DOHH2 (cell line): Measurements from ENCODE around the gene RNF223.

Experiments used
- H3F3A ChIP-seq: fragments of 200-600 bp; sonication (generic), shearing (Covaris generic); 2 replicates; pipeline ENCODE4 v1.6.0; 2016; ENCODE audit warnings: antibody characterized with exemption, mild to moderate bottlenecking; ENCODE audit not compliant: control insufficient read depth, insufficient read depth
- H3K27ac ChIP-seq: fragments of 200-600 bp; sonication (generic); 2 replicates; pipeline ENCODE4 v1.5.1; 2014; ENCODE audit warnings: low read depth, mild to moderate bottlenecking, low read length, moderate library complexity
- H3K27me3 ChIP-seq: fragments of 200-600 bp; sonication (generic); 2 replicates; pipeline ENCODE4 v1.6.1; 2014; ENCODE audit warnings: mild to moderate bottlenecking, low read length, mixed read lengths; ENCODE audit not compliant: control insufficient read depth
- H3K36me3 ChIP-seq: fragments of 200-600 bp; sonication (generic); 2 replicates; pipeline ENCODE4 v1.6.1; 2014; ENCODE audit warnings: mild to moderate bottlenecking, low read length, moderate library complexity, mixed read lengths; ENCODE audit not compliant: control insufficient read depth
- H3K4me1 ChIP-seq: fragments of 200-600 bp; sonication (generic); 2 replicates; pipeline ENCODE4 v1.6.1; 2014; ENCODE audit warnings: mild to moderate bottlenecking, low read length, mixed read lengths; ENCODE audit not compliant: control insufficient read depth
- H3K4me2 ChIP-seq: fragments of 200-600 bp; sonication (generic); 2 replicates; pipeline ENCODE4 v1.6.0; 2014; ENCODE audit warnings: mild to moderate bottlenecking, low read length, moderate library complexity
- H3K4me3 ChIP-seq: fragments of 200-600 bp; sonication (generic); 2 replicates; pipeline ENCODE4 v1.5.1; 2014; ENCODE audit warnings: mild to moderate bottlenecking, low read length, mixed read lengths
- H3K79me2 ChIP-seq: fragments of 200-600 bp; sonication (generic); 2 replicates; pipeline ENCODE4 v1.6.1; 2014; ENCODE audit warnings: mild to moderate bottlenecking, low read length, mixed read lengths; ENCODE audit not compliant: control insufficient read depth
- H3K9me2 ChIP-seq: fragments of 200-600 bp; sonication (generic); replicated peaks from 2 replicates; pipeline ENCODE4 v1.6.1; 2014; ENCODE audit warnings: mild to moderate bottlenecking, low read length, mixed read lengths; ENCODE audit not compliant: control insufficient read depth
- H3K9me3 ChIP-seq: fragments of 200-600 bp; sonication (generic); 2 replicates; pipeline ENCODE4 v1.6.1; 2014; ENCODE audit warnings: antibody characterized with exemption, low read length, mixed read lengths; ENCODE audit not compliant: control insufficient read depth, insufficient read depth
- H4K20me1 ChIP-seq: fragments of 200-600 bp; sonication (generic); 2 replicates; pipeline ENCODE4 v1.6.0; 2014; ENCODE audit warnings: low read depth, mild to moderate bottlenecking, antibody characterized with exemption, low read length, moderate library complexity; ENCODE audit not compliant: control insufficient read depth, insufficient read depth
- CTCF ChIP-seq: fragments of 200-600 bp; sonication (generic); IDR thresholded peaks from one replicate; pipeline ENCODE4 v1.5.1; 2014; ENCODE audit warnings: antibody characterized with exemption, mild to moderate bottlenecking, low read depth, low read length; ENCODE audit not compliant: poor library complexity, severe bottlenecking
- EZH2phosphoT487 ChIP-seq: fragments of 200-600 bp; sonication (generic); IDR thresholded peaks from 2 replicates; pipeline ENCODE4 v1.6.1; 2017; ENCODE audit warnings: borderline replicate concordance, mild to moderate bottlenecking, antibody characterized with exemption, low read length, moderate library complexity, mixed read lengths

Gene RNF223

GRCh38 chr1:1089731-1090423 is 15.8 kb upstream of the RNF223 start:
- TF ChIP-seq EZH2phosphoT487: no peak
- TF ChIP-seq CTCF: no peak
- Histone ChIP-seq H3F3A (no peaks in the 10 kb centered on the region), H3K9me2 (no peaks in the 10 kb centered on the region), H3K4me3 (no peak overlapping the region), H3K9me3 (no peaks in the 10 kb centered on the region), H3K79me2 (no peaks in the 10 kb centered on the region), H3K4me2 (no peak overlapping the region), H3K4me1 (peaks cover 15% of the 10 kb centered on the region), H3K27ac (no peak overlapping the region), H3K36me3 (no peaks in the 10 kb centered on the region), H3K27me3 (no peaks in the 10 kb centered on the region), H4K20me1 (peaks cover 4% of the 10 kb centered on the region; the same call in 1 of the 2 replicates)

- Histone ChIP-seq H3K4me2 (no peak overlapping the region), H3K4me1 (peaks cover 15% of the 10 kb centered on the region), H3K27me3 (no peaks in the 10 kb centered on the region), H3K36me3 (no peaks in the 10 kb centered on the region), H3F3A (no peaks in the 10 kb centered on the region), H3K9me2 (no peaks in the 10 kb centered on the region), H3K79me2 (no peaks in the 10 kb centered on the region), H4K20me1 (peaks cover 4% of the 10 kb centered on the region; the same call in 1 of the 2 replicates), H3K9me3 (no peaks in the 10 kb centered on the region), H3K27ac (no peak overlapping the region), H3K4me3 (no peak overlapping the region)
- no peak for TF ChIP-seq CTCF
- no peak for TF ChIP-seq EZH2phosphoT487
Observed at GRCh38 chr1:1088801-1089680, 14.9 kb upstream of the RNF223 start.

DNA sequence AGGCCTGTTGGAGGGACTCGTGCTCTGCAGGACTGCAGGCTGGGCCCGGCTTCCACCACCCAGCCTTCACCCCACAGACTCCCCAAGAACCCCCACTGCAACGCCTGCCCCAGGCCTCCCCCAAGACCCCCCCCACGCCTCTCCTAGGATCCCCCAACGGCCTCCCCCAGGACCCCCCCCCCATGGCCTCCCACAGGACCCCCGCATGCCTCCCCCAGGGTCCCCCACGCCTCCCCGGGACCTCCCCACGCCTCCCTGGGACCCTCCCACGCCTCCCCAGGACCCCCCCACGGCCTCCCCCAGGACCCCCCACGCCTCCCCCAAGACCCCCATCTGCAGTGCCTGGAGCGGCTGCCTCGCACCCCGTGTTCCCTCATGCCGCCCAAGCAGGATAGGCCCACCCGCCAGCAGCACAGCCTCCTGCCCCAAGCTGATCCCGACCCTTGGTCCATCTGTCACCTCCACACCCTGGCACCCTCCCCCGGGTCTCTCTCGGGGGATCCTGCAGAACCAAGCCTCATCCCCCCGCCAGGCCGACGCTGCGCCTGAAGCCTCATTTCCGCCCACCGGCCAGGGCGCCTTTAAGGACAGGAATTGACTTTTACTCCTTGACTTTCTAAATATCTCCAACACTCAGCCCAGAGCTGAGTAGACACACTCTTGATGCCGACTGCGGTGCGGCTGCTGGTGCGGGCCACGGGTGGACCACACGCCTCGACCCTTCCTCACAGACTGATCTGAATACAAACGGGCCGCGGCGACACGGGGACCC is 14.1 kb upstream of the RNF223 start:
- Histone ChIP-seq H3K9me2 (no peaks in the 10 kb centered on the region), H3K27me3 (no peaks in the 10 kb centered on the region), H3K4me1 (peaks cover 10% of the 10 kb centered on the region), H3F3A (no peaks in the 10 kb centered on the region), H3K4me2 (no peak overlapping the region), H4K20me1 (peaks cover 4% of the 10 kb centered on the region; the same call in 1 of the 2 replicates), H3K27ac (no peak overlapping the region), H3K36me3 (no peaks in the 10 kb centered on the region), H3K9me3 (no peaks in the 10 kb centered on the region), H3K4me3 (no peak overlapping the region), H3K79me2 (no peaks in the 10 kb centered on the region)
- TF ChIP-seq EZH2phosphoT487 (no peak), CTCF (no peak)
